Nephron progenitor cell (in vitro differentiated cells): Measurements from ENCODE around the gene SIGLEC10.

ENCODE experiments used
- DNase-seq: peaks from one replicate; pipeline ENCODE4 v3.0.0; 2021
- H3K27ac Mint-ChIP-seq: 2 replicates; pipeline ENCODE4 v1.8.0; 2021; ENCODE audit warnings: mild to moderate bottlenecking, moderate library complexity, mixed read lengths
- H3K27me3 Mint-ChIP-seq: 2 replicates; pipeline ENCODE4 v1.8.0; 2021; ENCODE audit warnings: mild to moderate bottlenecking, low read depth, mixed read lengths; ENCODE audit not compliant: poor library complexity
- H3K36me3 Mint-ChIP-seq: 2 replicates; pipeline ENCODE4 v1.8.0; 2021; ENCODE audit warnings: low read depth, mixed read lengths
- H3K4me1 Mint-ChIP-seq: 2 replicates; pipeline ENCODE4 v1.8.0; 2021; ENCODE audit warnings: mixed read lengths
- H3K4me3 Mint-ChIP-seq: 2 replicates; pipeline ENCODE4 v1.8.0; 2021; ENCODE audit warnings: mild to moderate bottlenecking, moderate library complexity, mixed read lengths
- H3K9me3 Mint-ChIP-seq: 2 replicates; pipeline ENCODE4 v1.8.0; 2021; ENCODE audit warnings: mild to moderate bottlenecking, moderate library complexity, mixed read lengths
- CTCF ChIP-seq: fragments of 200-600 bp; sonication (generic); IDR thresholded peaks from 2 replicates; pipeline ENCODE4 v1.5.0; 2021; ENCODE audit warnings: antibody characterized with exemption

Gene SIGLEC10

DNA sequence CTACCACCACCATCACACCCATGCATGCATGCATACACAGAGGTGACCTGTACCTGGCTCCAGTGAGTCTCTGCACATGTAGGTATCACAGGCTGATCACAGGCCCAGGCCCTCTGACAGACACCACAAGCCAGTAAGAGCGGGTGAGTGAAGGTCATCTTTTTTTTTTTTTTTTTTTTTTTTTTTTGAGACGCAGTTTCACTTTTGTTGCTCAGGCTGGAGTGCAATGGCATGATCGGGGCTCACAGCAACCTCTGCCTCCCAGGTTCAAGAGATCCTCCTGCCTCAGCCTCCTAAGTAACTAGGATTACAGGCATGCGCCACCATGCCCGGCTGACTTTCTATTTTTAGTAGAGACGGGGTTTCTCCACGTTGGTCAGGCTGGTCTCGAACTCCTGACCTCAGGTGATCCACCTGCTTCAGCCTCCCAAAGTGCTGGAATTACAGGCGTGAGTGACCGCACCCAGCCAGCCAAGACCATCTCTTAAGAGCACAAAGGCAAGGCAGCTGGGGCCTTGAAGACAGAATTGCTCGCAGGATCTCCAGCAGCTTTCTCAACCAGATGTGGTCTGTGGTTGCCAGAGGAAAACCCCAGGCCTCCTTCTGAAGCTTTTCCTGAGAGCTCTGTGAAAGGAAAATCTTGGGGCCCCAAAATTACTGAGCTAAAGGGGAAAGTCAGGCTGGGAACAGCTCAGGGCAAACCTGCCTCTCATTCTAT is 41.8 kb downstream of the SIGLEC10 start:
- no peak overlapping the region for H3K27ac Mint-ChIP-seq
- no peak overlapping the region for H3K4me3 Mint-ChIP-seq
- no peak for DNase-seq
- peaks cover 12% of the 10 kb centered on the region for H3K27me3 Mint-ChIP-seq
- no peak for TF ChIP-seq CTCF
- H3K36me3 Mint-ChIP-seq = no peaks in the 10 kb centered on the region
- peaks cover 5% of the 10 kb centered on the region for H3K9me3 Mint-ChIP-seq
- H3K4me1 Mint-ChIP-seq = peaks cover 33% of the 10 kb centered on the region

DNA sequence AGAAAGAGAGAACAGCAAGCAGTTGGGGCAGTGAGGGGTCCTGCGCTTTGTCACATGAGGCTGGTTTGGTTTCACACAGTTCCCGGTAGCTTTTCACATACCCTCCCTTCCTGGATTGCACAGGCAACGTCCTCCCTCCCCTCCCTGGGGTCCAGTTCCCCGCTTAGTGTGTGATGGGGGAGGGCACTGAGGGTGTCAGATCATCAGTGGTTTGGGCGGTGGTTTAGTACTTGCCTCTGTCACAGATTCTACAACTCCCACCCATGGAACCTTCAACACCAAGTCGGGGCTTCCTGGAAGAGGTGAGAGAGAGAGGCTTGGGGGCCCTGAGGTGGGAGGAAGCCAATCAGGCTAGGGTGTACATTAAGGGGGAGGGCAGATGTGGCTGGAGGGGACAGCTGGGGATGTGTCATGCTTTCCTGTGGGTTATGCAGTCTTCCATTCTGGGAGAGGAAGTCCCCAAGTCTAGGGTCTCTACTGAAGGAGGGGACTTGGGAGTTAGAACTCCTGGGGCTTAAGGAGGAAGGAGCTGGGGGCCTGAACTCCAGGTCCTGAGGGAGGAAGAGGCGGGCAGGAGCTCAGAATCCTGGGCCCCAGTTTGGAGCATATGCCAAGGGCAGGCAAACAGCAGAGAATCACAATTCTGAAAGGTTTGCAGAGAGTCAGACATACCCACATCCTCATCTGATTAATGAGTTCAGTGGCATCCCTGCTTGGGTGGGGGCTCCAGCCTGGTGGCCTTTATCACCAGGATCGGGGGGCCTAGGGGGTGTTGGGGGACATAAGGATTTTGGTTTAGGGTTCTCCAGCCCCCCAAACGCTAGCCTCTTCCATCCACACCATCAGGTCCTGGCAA is 44.6 kb downstream of the SIGLEC10 start, which contains the start of gene NKG7:
TSS of gene NKG7 (minus strand) at position 6 of the 856 bp plus-strand sequence. CDS start 119 bp downstream, outside the sequence.
- Mint-ChIP-seq H3K4me3 (peak within 1 kb of the TSS; percentile 40), H3K27me3 (peaks cover 12% of the 10 kb centered on the region)
- no peak for DNase-seq

DNA sequence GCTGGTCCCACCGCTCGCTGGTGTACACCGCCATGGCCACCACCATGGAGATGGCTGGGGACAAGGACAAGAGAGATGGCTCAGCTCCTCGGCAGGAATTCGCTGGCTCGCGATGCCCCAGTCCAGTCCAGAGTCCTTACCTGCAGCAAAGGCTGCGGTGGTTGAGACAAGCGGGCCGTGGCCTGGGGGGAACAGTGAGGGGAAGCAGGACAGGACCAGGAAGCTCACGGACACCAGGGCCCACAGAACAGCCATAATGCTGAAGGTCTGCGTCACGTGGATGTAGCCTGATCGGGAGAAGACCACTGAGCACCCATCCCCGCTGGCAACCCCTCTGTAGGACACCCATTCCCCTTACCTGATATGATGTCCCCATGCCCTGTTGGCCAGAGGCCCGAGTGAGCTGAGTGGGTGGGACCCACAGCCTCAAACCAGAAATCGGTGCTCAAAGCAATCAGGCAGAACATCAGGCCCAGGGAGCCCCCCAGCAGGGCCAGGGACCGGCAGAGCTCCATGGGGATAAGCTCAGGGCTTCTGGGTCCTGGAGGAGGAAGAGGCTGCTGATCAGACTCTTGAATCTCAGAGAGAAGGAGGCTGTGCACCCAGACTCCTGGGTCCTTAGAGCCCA is 45.3 kb downstream of the SIGLEC10 start:
- H3K4me1 Mint-ChIP-seq = peaks cover 46% of the 10 kb centered on the region
- H3K27ac Mint-ChIP-seq = peak overlapping the region; percentile 81
- no peak for TF ChIP-seq CTCF
- H3K4me3 Mint-ChIP-seq = no peak overlapping the region
- H3K36me3 Mint-ChIP-seq = no peaks in the 10 kb centered on the region
- peaks cover 12% of the 10 kb centered on the region for H3K27me3 Mint-ChIP-seq
- DNase-seq = no peak
- H3K9me3 Mint-ChIP-seq = no peaks in the 10 kb centered on the region

More for the DNA sequence above, 44.6 kb downstream of the SIGLEC10 start, which contains the start of gene NKG7:
- Mint-ChIP-seq H3K27ac (peak within 1 kb of the TSS; percentile 81), H3K9me3 (no peaks in the 10 kb centered on the region), H3K4me1 (peaks cover 46% of the 10 kb centered on the region), H3K36me3 (no peaks in the 10 kb centered on the region)
- no peak for TF ChIP-seq CTCF

DNA sequence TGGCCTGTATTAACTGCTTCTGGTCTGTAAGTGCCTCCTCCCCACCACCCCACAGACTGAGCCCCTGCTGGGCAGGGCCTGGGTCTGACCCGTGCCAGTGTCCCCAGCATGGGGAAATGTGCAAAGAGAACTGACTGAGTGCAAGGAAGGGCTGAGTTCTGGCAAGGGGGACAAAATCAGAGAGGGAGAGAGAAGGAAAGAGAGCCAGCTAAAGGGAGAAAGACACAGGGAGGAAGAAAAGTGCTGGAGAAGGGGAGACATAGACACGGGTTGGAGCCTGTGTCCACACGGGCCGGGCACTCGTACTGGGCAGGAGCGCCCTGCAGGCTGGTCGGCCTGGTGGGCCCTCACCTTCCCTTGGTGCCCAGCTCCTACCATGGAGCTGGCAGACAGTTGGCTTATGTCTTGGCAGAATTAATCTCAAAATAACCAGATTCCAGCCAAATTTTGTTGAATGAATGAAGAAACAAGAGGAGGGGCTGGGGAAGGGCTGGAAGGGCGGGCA is 46.2 kb downstream of the SIGLEC10 start:
- H3K4me3 Mint-ChIP-seq = no peak overlapping the region
- peaks cover 46% of the 10 kb centered on the region for H3K4me1 Mint-ChIP-seq
- TF ChIP-seq CTCF = no peak
- H3K36me3 Mint-ChIP-seq = no peaks in the 10 kb centered on the region
- H3K27ac Mint-ChIP-seq = peak overlapping the region; percentile 57
- no peaks in the 10 kb centered on the region for H3K9me3 Mint-ChIP-seq
- DNase-seq = no peak
- H3K27me3 Mint-ChIP-seq = peaks cover 12% of the 10 kb centered on the region

DNA sequence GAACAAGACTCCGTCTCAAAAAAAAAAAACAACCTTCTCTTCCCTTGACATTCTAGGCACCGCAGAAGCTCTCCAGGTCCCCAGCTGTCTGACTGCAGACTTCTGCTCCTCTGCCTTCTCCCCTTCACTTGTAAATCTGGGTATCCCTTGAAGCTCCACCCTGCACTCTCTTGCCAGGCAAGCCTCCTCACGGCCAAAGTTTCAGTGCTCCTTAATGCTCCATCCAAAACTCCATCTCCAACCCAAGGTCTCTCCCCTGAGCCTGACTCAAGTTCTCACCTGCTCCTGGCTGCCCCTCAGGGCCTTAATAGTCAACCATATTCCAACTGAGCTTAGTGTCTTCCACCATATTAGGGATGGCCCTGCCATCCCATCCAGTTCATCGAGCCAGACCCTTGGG is 47.2 kb downstream of the SIGLEC10 start:
- Mint-ChIP-seq H3K27ac (no peak overlapping the region), H3K9me3 (no peaks in the 10 kb centered on the region), H3K36me3 (no peaks in the 10 kb centered on the region), H3K4me1 (peaks cover 52% of the 10 kb centered on the region), H3K4me3 (peak overlapping the region; percentile 16), H3K27me3 (peaks cover 12% of the 10 kb centered on the region)
- no peak for TF ChIP-seq CTCF
- DNase-seq = no peak
